Osteocyte (in vitro differentiated cells): ENCODE results near the gene CBX8. TPM values are rescaled to one million over a fixed set of nuclear protein-coding genes. Genes with fewer than 3 reads are reported as not detected.
A peak's percentile ranks its signal among the peaks of the same experiment; 100 is the strongest.

Source experiments
- DNase-seq: peaks from one replicate; pipeline ENCODE4 v3.0.0; 2021; ENCODE audit warnings: mixed read lengths; ENCODE audit not compliant: unreplicated experiment; ENCODE audit errors: extremely low spot score
- H3K27ac Mint-ChIP-seq: one replicate; pipeline ENCODE4 v1.8.0; 2021; ENCODE audit warnings: mild to moderate bottlenecking, mixed read lengths; ENCODE audit not compliant: unreplicated experiment
- H3K27me3 Mint-ChIP-seq: one replicate; pipeline ENCODE4 v1.8.0; 2021; ENCODE audit warnings: mixed read lengths; ENCODE audit not compliant: unreplicated experiment
- H3K36me3 Mint-ChIP-seq: one replicate; pipeline ENCODE4 v1.8.0; 2021; ENCODE audit warnings: mixed read lengths; ENCODE audit not compliant: unreplicated experiment
- H3K4me1 Mint-ChIP-seq: one replicate; pipeline ENCODE4 v1.8.0; 2021; ENCODE audit warnings: mixed read lengths; ENCODE audit not compliant: unreplicated experiment
- H3K4me3 Mint-ChIP-seq: one replicate; pipeline ENCODE4 v1.8.0; 2021; ENCODE audit warnings: mild to moderate bottlenecking, moderate library complexity, mixed read lengths; ENCODE audit not compliant: unreplicated experiment
- H3K9me3 Mint-ChIP-seq: one replicate; pipeline ENCODE4 v1.8.0; 2021; ENCODE audit warnings: mixed read lengths; ENCODE audit not compliant: unreplicated experiment
- CTCF ChIP-seq: fragments of 200-600 bp; sonication (generic); IDR thresholded peaks from 2 replicates; pipeline ENCODE4 v1.5.0; 2021; ENCODE audit warnings: antibody characterized with exemption, mild to moderate bottlenecking, moderate library complexity
- total RNA-seq: library from RNA; stranded (reverse); gene quantifications from 2 replicates; pipeline ENCODE4 v1.2.1, GENCODE V29; 2021

The CBX8 gene
- total RNA-seq, 1 donor from 2014 or later: 5.4 TPM

DNA sequence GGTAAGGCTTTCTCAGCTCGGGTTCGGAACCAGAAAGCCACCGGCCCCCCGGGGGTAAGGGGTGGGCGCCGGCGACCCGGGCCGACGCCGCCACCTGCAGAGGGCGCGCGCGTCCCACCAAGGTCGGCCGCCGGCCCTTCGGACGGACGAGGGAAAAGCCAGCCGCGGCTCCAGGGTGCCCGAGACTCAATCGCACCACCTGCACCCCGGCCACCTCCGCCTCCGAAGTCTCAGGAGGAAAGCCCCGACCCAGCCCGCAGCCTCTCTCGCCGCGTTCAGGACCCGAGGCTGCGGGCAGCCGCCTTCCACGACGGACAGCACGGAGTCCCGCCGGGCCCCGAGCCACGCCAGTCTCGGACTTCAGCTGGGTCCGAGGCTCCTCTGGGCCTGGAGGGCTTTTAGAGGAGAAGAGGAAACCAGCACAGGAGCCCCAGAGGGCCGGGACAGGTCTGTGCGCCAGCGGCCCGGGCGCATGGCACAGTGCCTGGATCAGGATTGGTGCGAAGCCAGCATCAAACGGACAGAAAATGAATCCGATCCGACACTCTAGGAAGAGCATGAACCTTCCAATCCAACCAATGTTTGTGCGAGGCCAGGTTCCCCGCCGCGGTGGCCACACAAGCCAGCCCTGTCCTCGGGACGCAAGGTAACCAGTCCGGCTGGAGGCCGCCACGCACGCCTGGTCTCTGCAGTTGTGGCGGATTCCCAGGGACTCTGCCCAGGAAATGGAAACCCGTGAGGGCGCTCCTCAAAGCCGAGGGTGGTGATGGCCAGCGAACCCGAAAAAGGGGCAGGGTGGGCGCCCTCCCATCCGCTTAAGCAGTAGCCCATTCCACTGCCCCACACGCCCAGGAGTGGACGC lies 6.7 kb downstream of the CBX8 start:
- peak; percentile 83 for TF ChIP-seq CTCF
- Mint-ChIP-seq H3K27ac (no peak overlapping the region), H3K36me3 (peaks cover 3% of the 10 kb centered on the region), H3K4me3 (no peak overlapping the region), H3K9me3 (no peaks in the 10 kb centered on the region), H3K27me3 (peaks cover 43% of the 10 kb centered on the region), H3K4me1 (peaks cover 18% of the 10 kb centered on the region)
- no peak for DNase-seq

DNA sequence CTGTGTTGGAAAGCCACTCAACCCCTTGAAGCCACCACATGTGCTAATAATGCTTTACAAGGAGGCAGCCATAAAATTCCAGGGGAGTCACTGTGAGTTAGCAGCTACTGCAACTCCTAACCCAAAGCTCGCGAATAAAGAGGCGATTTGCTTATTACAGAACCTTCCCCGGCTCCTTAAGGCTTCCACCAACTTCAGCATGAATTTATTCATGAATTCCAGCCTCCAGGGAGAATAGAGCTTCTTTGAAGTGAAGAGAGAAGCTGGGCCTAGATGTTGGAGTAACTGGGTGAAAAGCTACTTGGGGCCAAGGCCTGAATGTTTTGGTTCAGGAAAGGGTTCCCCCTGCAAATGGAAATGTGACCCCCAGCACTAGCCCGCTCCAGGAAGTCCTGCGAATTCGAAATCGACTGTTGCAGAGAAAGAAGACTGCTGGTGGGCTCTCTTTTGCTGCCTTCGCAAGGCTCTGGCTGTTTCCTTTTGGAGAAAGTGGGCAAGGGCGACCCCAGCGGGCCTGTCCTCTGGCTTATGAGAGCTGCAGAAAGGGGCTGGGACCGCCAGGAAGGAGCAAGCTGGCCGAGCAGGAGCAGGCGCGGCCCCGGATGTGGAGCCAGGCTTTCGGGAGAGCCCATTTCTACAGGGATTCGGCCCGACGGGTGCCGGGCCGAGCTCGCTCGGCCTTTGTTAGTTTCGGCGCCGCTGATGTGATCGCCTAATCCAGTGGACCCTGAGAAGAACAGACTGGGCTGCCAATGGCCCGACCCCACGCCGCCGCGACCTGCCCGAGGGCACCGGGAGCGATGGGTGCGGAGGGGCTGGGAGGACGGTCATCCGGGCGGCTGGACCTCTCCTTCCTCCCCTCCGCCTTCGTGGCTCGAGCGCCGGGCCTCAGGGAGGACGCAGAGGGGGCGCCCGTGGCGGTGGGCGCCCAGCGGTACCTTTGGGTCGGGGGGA lies 7.6 kb downstream of the CBX8 start:
- no peak overlapping the region for H3K27ac Mint-ChIP-seq
- no peak overlapping the region for H3K4me3 Mint-ChIP-seq
- H3K9me3 Mint-ChIP-seq: no peaks in the 10 kb centered on the region
- H3K36me3 Mint-ChIP-seq: peaks cover 4% of the 10 kb centered on the region
- peaks cover 18% of the 10 kb centered on the region for H3K4me1 Mint-ChIP-seq
- no peak for TF ChIP-seq CTCF
- no peak for DNase-seq
- H3K27me3 Mint-ChIP-seq: peaks cover 43% of the 10 kb centered on the region

- H3K27ac Mint-ChIP-seq: no peak overlapping the region
- H3K4me1 Mint-ChIP-seq: peaks cover 12% of the 10 kb centered on the region
Measured at GRCh38 chr17:79788455-79788854, 8.4 kb downstream of the CBX8 start.

DNA sequence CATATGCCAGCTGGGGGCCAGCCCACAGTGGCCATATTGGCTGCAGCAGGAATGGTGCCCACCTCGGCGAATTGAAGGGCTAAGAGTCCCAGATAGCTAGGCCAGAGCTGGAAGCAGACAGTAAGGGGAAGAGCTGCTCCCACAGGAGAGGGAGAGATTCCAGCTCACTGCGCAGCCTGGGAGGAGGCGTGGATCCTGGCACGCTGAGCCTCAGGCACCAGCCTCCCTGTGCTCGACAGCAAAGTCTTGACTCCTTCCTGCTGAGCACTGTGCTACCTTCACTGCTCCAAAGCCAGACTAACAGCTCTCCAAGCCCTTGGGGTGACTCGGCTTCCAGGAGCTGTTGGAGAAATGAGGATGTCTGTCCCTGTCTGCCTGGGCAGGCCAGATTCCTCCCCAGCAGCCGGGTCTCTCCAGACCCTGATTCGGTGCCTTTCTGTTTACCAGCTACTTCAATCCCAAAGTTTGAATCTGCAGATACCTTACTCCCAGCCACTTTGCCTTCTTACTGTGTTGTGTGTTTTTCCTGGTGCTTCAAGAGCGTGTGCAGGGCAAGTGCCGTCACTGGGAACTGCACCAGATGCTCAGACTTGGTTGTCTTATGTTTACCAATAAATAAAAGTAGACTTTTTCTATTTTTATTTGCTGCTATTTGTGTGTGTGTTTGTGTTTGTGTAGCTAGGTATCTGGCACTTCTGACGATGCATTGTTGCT lies 9.8 kb downstream of the CBX8 start:
- no peak for TF ChIP-seq CTCF
- Mint-ChIP-seq H3K27me3 (peaks cover 39% of the 10 kb centered on the region), H3K4me3 (no peak overlapping the region), H3K36me3 (peaks cover 14% of the 10 kb centered on the region), H3K9me3 (no peaks in the 10 kb centered on the region), H3K4me1 (peaks cover 6% of the 10 kb centered on the region), H3K27ac (no peak overlapping the region)
- DNase-seq: no peak

More at GRCh38 chr17:79788455-79788854, 8.4 kb downstream of the CBX8 start:
- DNase-seq: no peak
- Mint-ChIP-seq H3K4me3 (no peak overlapping the region), H3K36me3 (peaks cover 7% of the 10 kb centered on the region), H3K9me3 (no peaks in the 10 kb centered on the region), H3K27me3 (peaks cover 43% of the 10 kb centered on the region)
- no peak for TF ChIP-seq CTCF
